Mesodermal cell (in vitro differentiated cells): ENCODE results near the gene KLF11.

Experiments
- H3K27ac ChIP-seq: 2 replicates; pipeline ENCODE4 v1.7.0; 2013; ENCODE audit warnings: mild to moderate bottlenecking, low read depth, low read length, moderate library complexity; ENCODE audit not compliant: severe bottlenecking
- H3K36me3 ChIP-seq: 2 replicates; pipeline ENCODE4 v1.7.1; 2013; ENCODE audit warnings: mild to moderate bottlenecking, low read length, moderate library complexity; ENCODE audit not compliant: control insufficient read depth, insufficient read depth
- H3K4me1 ChIP-seq: one replicate; pipeline ENCODE4 v1.7.1; 2013; ENCODE audit warnings: mild to moderate bottlenecking, low read length; ENCODE audit not compliant: insufficient read depth, control insufficient read depth, poor library complexity, severe bottlenecking
- H3K4me3 ChIP-seq: 2 replicates; pipeline ENCODE4 v1.7.0; 2013; ENCODE audit warnings: low read length, control low read depth, mild to moderate bottlenecking; ENCODE audit not compliant: insufficient read depth, poor library complexity, severe bottlenecking; ENCODE audit errors: extremely low read depth
- H3K9me3 ChIP-seq: 2 replicates; pipeline ENCODE4 v1.7.1; 2013; ENCODE audit warnings: mild to moderate bottlenecking, low read length, moderate library complexity; ENCODE audit not compliant: control insufficient read depth
- WGBS, 2 experiments: methylation state at CpG; one replicate each; pipeline ENCODE4 v1.1.5; 2013; ENCODE audit warnings: missing lambda C conversion rate in 2 of 2; ENCODE audit not compliant: insufficient coverage in 2 of 2; 5-methylcytosine and 5-hydroxymethylcytosine counted together

The KLF11 gene

DNA sequence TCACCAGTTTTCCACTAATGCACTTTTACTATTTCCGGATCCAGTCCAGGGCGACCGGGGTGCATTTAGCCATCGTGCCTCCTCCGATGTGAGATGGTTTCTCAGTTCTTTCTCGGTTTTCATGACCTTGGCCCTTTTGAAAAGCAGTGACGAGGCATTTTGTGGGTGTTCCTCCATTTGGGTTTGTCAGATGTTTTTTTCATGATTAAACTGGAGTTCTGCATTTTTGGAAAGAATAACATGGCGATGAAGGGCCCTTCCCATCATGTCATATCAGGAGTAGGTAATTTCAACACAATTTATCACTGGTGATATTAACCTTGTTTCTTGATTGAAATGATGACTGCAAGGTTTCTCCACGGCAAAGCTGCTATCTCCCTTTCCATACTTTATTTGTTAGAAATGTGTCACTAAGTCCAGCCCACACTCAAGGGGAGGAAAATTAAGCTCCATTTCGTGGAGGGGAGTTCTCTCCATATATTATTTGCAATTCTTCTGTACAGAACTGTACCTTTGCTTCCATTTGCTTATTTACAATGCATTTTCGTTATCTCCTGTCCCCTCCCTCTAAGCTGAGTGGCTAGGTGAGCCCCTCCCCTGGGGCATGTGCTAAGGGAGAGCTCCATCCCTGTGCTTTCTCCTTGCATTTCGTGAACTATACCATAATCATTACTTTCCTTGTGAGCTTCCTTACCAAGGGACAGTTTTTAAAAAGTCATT lies 8.9 kb upstream of the KLF11 start:
- H3K27ac ChIP-seq, result no peak overlapping the region
- WGBS, 2 experiments, result 82 to 91% methylated on average over 7 to 10 of the region's 12 CpGs

DNA sequence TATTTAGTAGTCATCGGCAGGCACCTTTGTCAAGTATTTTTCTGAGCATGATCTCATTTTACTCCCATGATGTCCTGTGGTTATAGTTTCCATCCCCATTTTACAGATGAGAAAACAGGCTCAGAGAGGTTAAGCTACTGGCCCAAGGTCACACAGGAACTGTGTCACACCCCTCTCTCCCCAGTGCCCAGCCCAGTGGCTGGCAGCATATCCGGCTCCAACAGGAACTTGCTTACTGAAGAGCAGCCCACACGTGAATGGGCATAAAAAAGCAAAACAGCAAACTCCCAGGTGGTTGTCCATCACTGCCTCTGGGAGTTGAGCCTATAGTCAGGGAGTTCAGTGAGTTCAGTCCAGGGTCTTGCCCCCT lies 8.3 kb upstream of the KLF11 start:
- Histone ChIP-seq H3K4me3 (no peak overlapping the region), H3K4me1 (peaks cover 11% of the 10 kb centered on the region), H3K9me3 (no peaks in the 10 kb centered on the region), H3K36me3 (no peaks in the 10 kb centered on the region), H3K27ac (no peak overlapping the region)
- WGBS, 2 experiments, result 63 to 100% methylated on average over 1 to 2 of the region's 3 CpGs

More for the DNA sequence above, 8.9 kb upstream of the KLF11 start:
- no peaks in the 10 kb centered on the region for H3K9me3 ChIP-seq
- no peak overlapping the region for H3K4me3 ChIP-seq
- H3K36me3 ChIP-seq, result no peaks in the 10 kb centered on the region
- peaks cover 12% of the 10 kb centered on the region for H3K4me1 ChIP-seq

DNA sequence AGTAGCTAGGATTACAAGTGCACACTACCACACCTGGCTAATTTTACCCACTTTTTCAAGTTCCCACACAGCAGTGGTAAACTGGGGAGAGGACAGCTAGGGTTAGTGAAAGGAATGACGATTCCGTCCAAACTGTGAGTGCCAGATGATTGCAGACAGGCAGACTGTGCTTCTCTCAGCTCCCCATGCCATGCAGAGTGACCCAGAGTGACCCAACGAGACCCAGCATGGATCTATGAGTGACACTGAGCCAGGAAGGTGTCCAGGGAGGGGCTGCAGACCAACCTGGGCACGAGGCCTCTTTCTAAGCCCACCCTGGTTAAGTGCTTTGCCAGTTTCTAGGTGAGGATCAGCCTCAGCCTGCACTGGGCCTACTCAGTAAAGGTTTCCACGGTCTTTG lies 7.7 kb upstream of the KLF11 start:
- no peak overlapping the region for H3K4me3 ChIP-seq
- H3K4me1 ChIP-seq, result peaks cover 15% of the 10 kb centered on the region
- H3K27ac ChIP-seq, result no peak overlapping the region
- 87 to 89% methylated on average over 5 of the region's 5 CpGs for WGBS, 2 experiments
- H3K9me3 ChIP-seq, result no peaks in the 10 kb centered on the region
- H3K36me3 ChIP-seq, result no peaks in the 10 kb centered on the region

DNA sequence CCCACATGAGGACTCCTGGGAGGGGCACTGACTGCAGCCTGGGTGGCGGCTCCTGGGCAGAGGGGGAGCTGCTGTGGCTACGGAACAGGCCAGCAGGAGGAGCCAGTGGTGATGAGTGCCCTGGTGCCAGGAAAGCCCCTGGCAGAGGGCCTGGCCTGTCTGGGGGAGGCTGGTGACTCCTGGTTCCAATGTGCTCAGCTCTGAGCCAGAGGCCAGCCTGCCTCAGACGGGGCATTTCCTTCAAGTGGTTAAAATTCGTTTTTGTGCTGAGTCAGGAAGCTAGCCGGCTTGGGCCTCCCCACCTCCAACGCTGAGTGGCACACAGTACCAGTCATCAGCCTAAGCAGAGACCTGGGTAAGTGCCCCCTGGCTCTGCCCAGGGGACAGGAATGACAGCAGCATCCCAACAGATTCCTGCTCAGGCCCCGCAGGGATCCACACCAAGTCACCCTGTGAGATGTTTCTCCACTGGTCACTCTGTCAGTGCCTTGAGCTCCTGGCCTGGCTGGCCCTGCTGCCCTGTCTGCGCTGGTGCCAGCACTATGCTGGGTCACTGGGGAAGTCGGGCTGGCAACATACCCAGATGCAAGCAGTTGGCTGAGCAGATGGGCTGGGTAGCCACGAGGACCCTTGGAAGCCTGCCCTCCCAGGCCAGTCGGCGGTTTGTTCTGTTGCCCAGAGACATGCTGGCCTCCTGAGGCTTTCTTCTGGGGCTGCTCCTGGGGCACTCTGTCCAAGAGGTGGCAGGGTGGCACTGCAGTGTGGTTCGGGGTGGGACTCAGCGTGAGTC lies 7.1 kb upstream of the KLF11 start:
- Histone ChIP-seq H3K4me1 (peaks cover 18% of the 10 kb centered on the region), H3K4me3 (no peak overlapping the region), H3K36me3 (no peaks in the 10 kb centered on the region), H3K9me3 (no peaks in the 10 kb centered on the region), H3K27ac (no peak overlapping the region)
- 84 to 86% methylated on average over 14 of the region's 14 CpGs for WGBS, 2 experiments

DNA sequence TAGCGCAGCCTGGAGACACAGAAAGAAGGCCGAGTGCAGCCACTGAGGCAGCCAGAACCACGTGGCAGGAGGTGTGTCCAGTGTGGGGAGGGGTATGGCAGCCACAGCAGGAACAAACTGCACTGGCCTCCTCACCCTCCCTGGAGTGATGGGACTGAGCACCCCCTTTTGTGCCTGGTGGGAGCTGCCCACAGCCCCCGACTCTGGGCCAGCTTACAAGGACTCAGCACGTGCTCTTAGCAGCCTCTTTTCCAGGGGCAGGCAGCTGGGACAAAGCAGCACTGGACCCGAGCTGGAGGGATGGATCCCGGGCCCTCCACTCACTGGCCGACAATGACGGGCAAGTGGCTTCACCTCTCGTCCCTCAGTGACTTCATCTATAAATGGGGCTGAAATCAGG lies 5.2 kb upstream of the KLF11 start:
- Histone ChIP-seq H3K36me3 (no peaks in the 10 kb centered on the region), H3K4me1 (peaks cover 18% of the 10 kb centered on the region), H3K4me3 (no peak overlapping the region), H3K27ac (no peak overlapping the region), H3K9me3 (no peaks in the 10 kb centered on the region)
- 93 to 98% methylated on average over 9 to 10 of the region's 10 CpGs for WGBS, 2 experiments

DNA sequence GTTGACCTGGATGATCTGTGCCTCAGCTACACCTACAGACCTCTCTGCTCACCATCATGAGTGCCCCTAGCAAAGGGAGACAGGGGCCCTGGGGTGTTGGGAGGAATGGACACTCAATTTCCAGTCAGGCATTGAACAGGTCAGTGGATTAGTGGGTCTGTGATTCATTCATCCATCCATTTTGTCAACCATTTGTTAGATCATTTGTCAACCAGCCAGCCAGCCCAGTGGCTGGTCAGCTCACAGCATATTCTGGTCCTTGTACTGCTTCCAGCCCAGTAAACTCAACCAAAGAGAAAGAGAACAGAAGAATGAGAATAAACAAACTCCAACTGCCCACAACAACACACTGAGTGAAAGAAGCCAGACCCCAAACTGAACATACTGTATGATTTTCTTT lies 4.6 kb upstream of the KLF11 start:
- Histone ChIP-seq H3K36me3 (no peaks in the 10 kb centered on the region), H3K4me3 (no peak overlapping the region), H3K27ac (no peak overlapping the region), H3K4me1 (peaks cover 18% of the 10 kb centered on the region), H3K9me3 (no peaks in the 10 kb centered on the region)

DNA sequence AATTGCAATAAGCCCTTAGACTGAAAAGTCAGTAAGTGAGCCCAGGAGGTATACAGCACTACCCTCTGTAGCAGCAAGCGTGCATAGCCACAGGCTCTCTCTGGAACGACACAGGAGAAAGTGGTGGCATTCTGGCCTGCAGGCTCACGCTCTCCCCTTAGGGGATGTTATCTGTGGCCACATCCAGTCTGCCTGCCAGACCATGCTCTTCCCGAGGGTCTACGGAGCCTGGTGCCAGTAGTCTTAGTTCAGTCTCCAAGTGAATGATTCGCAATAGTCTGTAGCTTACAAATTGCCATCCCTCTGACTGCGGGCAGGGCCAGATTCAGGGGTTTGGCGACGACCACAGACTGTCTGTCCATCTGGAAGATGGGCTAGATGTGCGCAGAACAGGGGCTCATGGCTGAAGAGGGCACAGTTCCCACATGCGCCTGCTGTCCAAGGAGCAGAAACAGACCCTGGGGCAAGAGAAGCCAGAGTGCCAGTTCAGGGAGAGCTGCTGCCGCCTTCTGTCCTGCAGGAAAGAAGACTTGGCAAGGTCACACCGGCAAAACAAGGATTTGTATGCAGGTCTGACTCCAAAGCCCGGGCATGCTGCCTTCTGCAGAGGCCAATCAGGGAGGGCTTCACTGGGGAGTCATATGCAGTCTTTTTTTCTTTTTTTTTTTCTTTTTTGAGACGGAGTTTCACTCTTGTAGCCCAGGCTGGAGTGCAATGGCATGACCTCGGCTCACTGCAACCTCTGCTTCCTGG lies 3.5 kb upstream of the KLF11 start:
- H3K4me1 ChIP-seq, result peaks cover 18% of the 10 kb centered on the region
- no peak overlapping the region for H3K27ac ChIP-seq
- no peak overlapping the region for H3K4me3 ChIP-seq
- H3K9me3 ChIP-seq, result no peaks in the 10 kb centered on the region
- H3K36me3 ChIP-seq, result no peaks in the 10 kb centered on the region
- 91% methylated on average over 13 to 15 of the region's 16 CpGs for WGBS, 2 experiments

DNA sequence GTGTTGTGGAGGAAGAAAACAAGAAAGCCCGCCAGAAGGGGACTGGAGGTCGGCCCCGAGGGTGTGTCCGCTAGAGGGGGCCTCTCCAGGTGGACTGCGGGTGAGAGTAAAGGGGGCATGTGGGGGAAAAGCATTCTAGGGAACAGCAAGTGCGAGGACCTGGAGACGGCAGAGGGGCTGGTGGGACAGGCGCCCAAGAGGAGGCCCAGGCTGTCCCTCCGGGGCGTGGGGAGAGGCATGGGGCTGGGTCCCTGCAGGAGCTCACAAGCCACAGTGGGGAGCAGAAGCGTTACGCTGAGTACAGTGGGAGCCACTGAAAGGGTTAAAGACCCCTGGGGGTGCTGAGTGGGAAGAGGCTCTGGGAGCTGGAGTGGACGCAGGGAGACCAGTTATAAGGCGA lies 1.6 kb upstream of the KLF11 start:
- H3K4me1 ChIP-seq, result peaks cover 18% of the 10 kb centered on the region
- H3K9me3 ChIP-seq, result no peaks in the 10 kb centered on the region
- H3K4me3 ChIP-seq, result no peak overlapping the region
- H3K27ac ChIP-seq, result no peak overlapping the region
- 91 to 95% methylated on average over 12 to 14 of the region's 14 CpGs for WGBS, 2 experiments
- peaks cover 7% of the 10 kb centered on the region for H3K36me3 ChIP-seq

DNA sequence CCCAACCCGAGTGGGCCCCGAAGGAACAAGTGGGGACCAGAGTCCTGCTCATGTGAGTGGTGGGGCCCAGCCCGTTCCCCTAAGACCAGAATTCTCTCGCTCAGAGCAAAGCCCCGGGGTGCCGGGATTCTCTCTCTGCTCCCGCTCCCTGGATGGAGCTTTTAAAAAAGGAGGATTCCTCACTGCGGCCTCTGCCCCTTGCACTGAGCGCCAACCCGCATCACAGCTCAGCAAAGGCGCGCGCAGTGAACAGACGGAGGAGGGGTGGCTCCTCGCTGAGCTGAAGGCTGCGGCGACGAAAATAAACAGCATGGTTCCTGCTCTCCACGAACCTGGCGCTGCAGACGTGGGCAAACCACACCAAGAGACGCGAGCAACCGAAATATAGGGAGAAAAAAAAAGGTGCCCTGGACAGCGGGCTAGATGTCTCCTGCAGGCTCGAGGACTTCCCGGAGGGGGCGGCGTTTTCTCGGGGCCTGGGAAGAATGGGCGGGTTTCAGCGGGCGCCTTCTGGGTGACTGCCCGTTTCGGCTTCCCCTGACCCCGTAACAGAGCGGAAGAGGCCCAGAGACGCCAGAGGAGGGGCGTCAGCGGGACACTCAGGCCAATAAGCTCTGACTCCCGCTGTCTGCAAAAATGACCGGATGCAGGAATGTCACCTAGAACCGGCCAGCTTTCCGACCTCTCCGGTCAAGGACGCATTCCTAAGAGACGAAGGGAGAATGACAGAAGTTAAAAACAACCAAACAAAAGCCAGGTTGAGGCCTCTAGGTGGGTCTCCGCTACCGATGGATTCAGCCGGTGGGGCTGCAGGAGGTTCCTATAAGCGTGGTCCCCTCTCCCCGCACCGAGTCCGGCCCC lies 819 bp upstream of the KLF11 start:
- 8 to 12% methylated on average over 47 to 51 of the region's 54 CpGs for WGBS, 2 experiments
- peak overlapping the region; percentile 94 for H3K27ac ChIP-seq

DNA sequence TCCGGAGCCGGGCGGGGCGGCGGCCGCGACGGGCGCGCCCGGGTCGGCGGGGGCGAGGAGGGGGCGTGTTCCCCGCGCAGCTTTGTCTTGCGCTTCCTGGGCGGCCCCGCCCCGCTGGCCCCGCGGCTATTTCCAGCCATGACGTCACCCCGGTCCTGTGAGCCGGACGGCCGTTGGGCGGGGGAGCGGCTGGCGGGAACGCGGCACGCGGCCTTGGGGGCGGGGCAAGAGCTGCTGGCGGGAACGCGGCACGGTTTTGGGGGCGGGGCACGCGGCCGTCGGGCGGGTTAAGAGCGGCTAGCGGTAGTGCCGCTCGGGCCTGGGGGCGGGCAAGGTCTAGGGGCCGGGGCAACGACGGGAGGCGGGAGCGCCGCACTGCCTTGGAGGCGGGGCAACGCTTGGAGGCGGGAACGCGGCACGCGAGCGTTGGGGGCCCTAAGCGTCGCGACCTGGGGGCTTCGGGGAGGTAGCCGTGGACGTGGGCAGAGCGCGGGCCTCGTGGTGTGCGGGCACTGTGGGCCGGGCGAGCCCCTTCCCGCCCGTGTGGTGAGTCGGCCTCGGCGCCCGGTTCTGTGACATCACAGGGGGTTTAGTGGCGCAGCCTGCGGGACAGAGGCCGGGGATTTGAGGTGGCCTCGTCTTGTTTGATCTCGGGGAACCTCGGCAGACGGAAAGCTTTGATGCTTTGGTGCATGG lies 704 bp downstream of the KLF11 start:
- H3K4me1 ChIP-seq, result peaks cover 7% of the 10 kb centered on the region
- WGBS, 2 experiments, result 24 to 32% methylated on average over 59 to 76 of the region's 90 CpGs
- peak overlapping the region; percentile 42 for H3K4me3 ChIP-seq
- H3K36me3 ChIP-seq, result peaks cover 28% of the 10 kb centered on the region
- no peaks in the 10 kb centered on the region for H3K9me3 ChIP-seq
- peak overlapping the region; percentile 93 for H3K27ac ChIP-seq

More for the DNA sequence above, 819 bp upstream of the KLF11 start:
- Histone ChIP-seq H3K36me3 (peaks cover 15% of the 10 kb centered on the region), H3K4me1 (peaks cover 13% of the 10 kb centered on the region), H3K4me3 (peak overlapping the region; percentile 42), H3K9me3 (no peaks in the 10 kb centered on the region)
